BJ (cell line): ENCODE results near the gene KIRREL3. TPM values are rescaled to one million over a fixed set of nuclear protein-coding genes. Genes with fewer than 3 reads are reported as not detected.

Experiments
- CTCF ChIA-PET: fragments of 350-600 bp; formaldehyde crosslinking; extraction: SDS; loops from one replicate; lab custom pipeline; 2021; ENCODE audit warnings: antibody characterized with exemption, inconsistent platforms; lab: Yijun Ruan, JAX
- POLR2A ChIA-PET: fragments of 300-600 bp; sonication (Branson Sonifier 250); formaldehyde crosslinking; extraction: SDS; loops from one replicate; lab custom pipeline; 2021; ENCODE audit warnings: antibody characterized with exemption; lab: Charles Lee
- DNase-seq: peaks from one replicate; pipeline ENCODE4 v3.0.0-alpha.2; 2011; ENCODE audit warnings: low read depth
- H3K27me3 ChIP-seq: 2 replicates; pipeline ENCODE4 v1.6.0; 2011; ENCODE audit warnings: low read length; ENCODE audit not compliant: control insufficient read depth, insufficient read depth
- H3K36me3 ChIP-seq: 2 replicates; pipeline ENCODE4 v1.5.1; 2011; ENCODE audit warnings: low read length; ENCODE audit not compliant: control insufficient read depth, insufficient read depth
- H3K4me3 ChIP-seq: 2 replicates; pipeline ENCODE4 v1.5.1; 2011; ENCODE audit warnings: low read depth, mild to moderate bottlenecking, control low read depth, low read length
- CTCF ChIP-seq: IDR thresholded peaks from 2 replicates; pipeline ENCODE4 v1.5.1; 2011; ENCODE audit warnings: low read depth, mild to moderate bottlenecking, control low read depth, inconsistent platforms, low read length, moderate library complexity; ENCODE audit not compliant: insufficient read depth
- polyA plus RNA-seq: library from polyadenylated mRNA; depleted of rRNA; stranded (reverse); fragments of >200 nt; gene quantifications from 2 replicates; pipeline ENCODE4 v1.2.3, GENCODE V29; 2011

The KIRREL3 gene
- polyA plus RNA-seq, 1 experiment: 19.6 TPM

- ChIA-PET CTCF (interaction anchor here (1.0 kb wide), 1 partner anchor 128 kb away, joined by 3 read pairs; no protein-coding TSS in a partner anchor), POLR2A (no interaction called here)
- Histone ChIP-seq H3K4me3 (no peak overlapping the region), H3K36me3 (no peaks in the 10 kb centered on the region), H3K27me3 (no peaks in the 10 kb centered on the region)
- no peak for DNase-seq
- TF ChIP-seq CTCF: no peak
These were observed 138.6 kb downstream of the KIRREL3 start for GRCh38 chr11:126861796-126862459.

GRCh38 chr11:126857860-126858808 is 142.4 kb downstream of the KIRREL3 start:
- Histone ChIP-seq H3K4me3 (no peak overlapping the region), H3K27me3 (no peaks in the 10 kb centered on the region), H3K36me3 (no peaks in the 10 kb centered on the region)
- POLR2A ChIA-PET: no interaction called here
- CTCF ChIA-PET: interaction anchor here (1.3 to 1.9 kb wide), 2 partner anchors 10 to 12 kb away, joined by 4 read pairs; no protein-coding TSS in a partner anchor
- DNase-seq: no peak
- no peak for TF ChIP-seq CTCF

GRCh38 chr11:126855536-126855935 is 145.0 kb downstream of the KIRREL3 start:
- Histone ChIP-seq H3K36me3 (no peaks in the 10 kb centered on the region), H3K4me3 (no peak overlapping the region), H3K27me3 (no peaks in the 10 kb centered on the region)
- ChIA-PET POLR2A (no interaction called here), CTCF (no interaction called here)
- no peak for TF ChIP-seq CTCF
- DNase-seq: no peak

GRCh38 chr11:126853732-126854131 is 146.8 kb downstream of the KIRREL3 start:
- H3K36me3 ChIP-seq: no peaks in the 10 kb centered on the region
- no peak for TF ChIP-seq CTCF
- no peak for DNase-seq
- no peaks in the 10 kb centered on the region for H3K27me3 ChIP-seq
- CTCF ChIA-PET: interaction anchor here (1.0 kb wide), 1 partner anchor 30 kb away, joined by 3 read pairs; no protein-coding TSS in a partner anchor
- POLR2A ChIA-PET: no interaction called here
- no peak overlapping the region for H3K4me3 ChIP-seq

GRCh38 chr11:126844789-126845188 is 155.8 kb downstream of the KIRREL3 start:
- Histone ChIP-seq H3K27me3 (no peaks in the 10 kb centered on the region), H3K4me3 (no peak overlapping the region), H3K36me3 (no peaks in the 10 kb centered on the region)
- no peak for TF ChIP-seq CTCF
- DNase-seq: no peak
- ChIA-PET CTCF (no interaction called here), POLR2A (no interaction called here)
